H1 (cell line): ENCODE measurements around the gene ACVR2B. TPM values are rescaled to one million over a fixed set of nuclear protein-coding genes. Genes with fewer than 3 reads are reported as not detected.

Experiments
- CTCF ChIA-PET: fragments of 300-600 bp; sonication (Branson Sonifier 250); formaldehyde crosslinking; loops from one replicate; lab custom pipeline; 2021; ENCODE audit not compliant: partially characterized antibody; lab: Charles Lee
- POLR2A ChIA-PET: fragments of 300-600 bp; sonication (Branson Sonifier 250); formaldehyde crosslinking; loops from one replicate; lab custom pipeline; 2021; ENCODE audit warnings: inconsistent platforms; ENCODE audit not compliant: partially characterized antibody; lab: Charles Lee
- DNase-seq, 2 experiments: peaks; one replicate each; pipeline versions ENCODE4 v3.0.0 to v3.0.0-alpha.2; 2010 to 2022; ENCODE audit warnings: low spot score in 2 of 2, low read depth in 1 of 2, mixed read lengths in 1 of 2
- FAIRE-seq: peaks from 2 replicates; lab custom pipeline; 2011; peaks lifted over from hg19 to GRCh38; lab: Jason Lieb, UNC
- H2AFZ ChIP-seq: 2 replicates; pipeline ENCODE4 v1.8.1; 2012; ENCODE audit warnings: low read length, inconsistent platforms
- H2AK5ac ChIP-seq: 2 replicates; pipeline ENCODE4 v1.6.1; 2013; ENCODE audit warnings: low read depth, low read length
- H2BK120ac ChIP-seq: replicated peaks from 2 replicates; pipeline ENCODE3; 2013; ENCODE audit warnings: low read depth, low read length, inconsistent platforms
- H2BK12ac ChIP-seq: 2 replicates; pipeline ENCODE4 v1.6.1; 2013; ENCODE audit warnings: low read depth, low read length
- H2BK15ac ChIP-seq: 2 replicates; pipeline ENCODE4 v1.6.1; 2013; ENCODE audit warnings: low read length
- H2BK20ac ChIP-seq: 2 replicates; pipeline ENCODE4 v1.6.1; 2013; ENCODE audit warnings: low read length
- H2BK5ac ChIP-seq: 2 replicates; pipeline ENCODE4 v1.6.1; 2013; ENCODE audit warnings: low read depth, low read length
- H3K14ac ChIP-seq: 2 replicates; pipeline ENCODE4 v1.6.1; 2013; ENCODE audit warnings: inconsistent platforms; ENCODE audit not compliant: insufficient read length
- H3K18ac ChIP-seq: 2 replicates; pipeline ENCODE4 v1.6.1; 2013; ENCODE audit warnings: low read length; ENCODE audit errors: extremely low read depth
- H3K23ac ChIP-seq: 2 replicates; pipeline ENCODE4 v1.6.1; 2013; ENCODE audit warnings: inconsistent platforms; ENCODE audit not compliant: insufficient read length
- H3K23me2 ChIP-seq: 2 replicates; pipeline ENCODE4 v1.6.1; 2013; ENCODE audit warnings: low read depth, low read length
- H3K27ac ChIP-seq: 2 replicates; pipeline ENCODE4 v1.6.1; 2011; ENCODE audit warnings: low read depth, low read length, inconsistent platforms
- H3K27me3 ChIP-seq, 4 experiments: replicated peaks in 1 of 4; 1 replicate in 1 of 4; 2 replicates in 3 of 4; pipeline versions ENCODE4 v1.6.1 to v1.8.1; 2011 to 2013; ENCODE audit warnings: low read length in 3 of 4, mild to moderate bottlenecking in 3 of 4, inconsistent platforms in 2 of 4, mixed read lengths in 2 of 4, moderate library complexity in 1 of 4; ENCODE audit not compliant: control insufficient read depth in 3 of 4, insufficient read depth in 3 of 4; ENCODE audit errors: extremely low read depth in 1 of 4
- H3K36me3 ChIP-seq, 4 experiments: 2 replicates each; pipeline versions ENCODE4 v1.6.1 to v1.8.1; 2011 to 2013; ENCODE audit warnings: mild to moderate bottlenecking in 4 of 4, low read length in 3 of 4, moderate library complexity in 2 of 4, control low read depth in 1 of 4, inconsistent platforms in 1 of 4; ENCODE audit not compliant: insufficient read depth in 4 of 4, control insufficient read depth in 2 of 4
- H3K4ac ChIP-seq: replicated peaks from 2 replicates; pipeline ENCODE3; 2013; ENCODE audit warnings: low read length, low read depth, mixed read lengths, inconsistent platforms; ENCODE audit not compliant: insufficient read length
- H3K4me1 ChIP-seq, 4 experiments: replicated peaks in 1 of 4; 1 replicate in 1 of 4; 2 replicates in 3 of 4; pipeline versions ENCODE4 v1.6.1 to v1.8.1; 2011 to 2013; ENCODE audit warnings: low read length in 3 of 4, inconsistent platforms in 2 of 4, mixed read lengths in 1 of 4; ENCODE audit not compliant: insufficient read depth in 4 of 4, control insufficient read depth in 3 of 4
- H3K4me2 ChIP-seq, 2 experiments: 2 replicates each; pipeline versions ENCODE4 v1.6.1 to v1.8.1; 2011 to 2013; ENCODE audit warnings: low read depth in 2 of 2, low read length in 2 of 2, control low read depth in 1 of 2, inconsistent platforms in 1 of 2, mild to moderate bottlenecking in 1 of 2; ENCODE audit not compliant: insufficient read depth in 1 of 2
- H3K4me3 ChIP-seq, 4 experiments: fragments of 200-600, 300-600 bp in 1 of 4; sonication (generic), shearing (Covaris generic), sonication (Bioruptor Twin) in 1 of 4; 2 replicates each; pipeline versions ENCODE4 v1.5.1 to v1.8.1; 2011 to 2016; ENCODE audit warnings: low read length in 4 of 4, low read depth in 3 of 4, control low read depth in 2 of 4, inconsistent platforms in 2 of 4, mild to moderate bottlenecking in 2 of 4, mixed read lengths in 1 of 4, moderate library complexity in 1 of 4; ENCODE audit not compliant: insufficient read depth in 2 of 4; ENCODE audit errors: extremely low read depth in 1 of 4
- H3K56ac ChIP-seq: replicated peaks from 2 replicates; pipeline ENCODE3; 2013; ENCODE audit warnings: low read depth, mild to moderate bottlenecking, mixed read lengths, low read length, inconsistent platforms; ENCODE audit not compliant: insufficient read length
- H3K79me1 ChIP-seq: 2 replicates; pipeline ENCODE4 v1.6.1; 2013; ENCODE audit warnings: low read depth, low read length, control low read depth
- H3K79me2 ChIP-seq, 2 experiments: 2 replicates each; pipeline versions ENCODE4 v1.6.1 to v1.8.1; 2012 to 2013; ENCODE audit warnings: low read length in 2 of 2, mild to moderate bottlenecking in 2 of 2, inconsistent platforms in 1 of 2; ENCODE audit not compliant: insufficient read depth in 2 of 2, control insufficient read depth in 1 of 2
- H3K9ac ChIP-seq, 4 experiments: replicated peaks in 1 of 4; 1 replicate in 1 of 4; 2 replicates in 3 of 4; pipeline versions ENCODE4 v1.6.1 to v1.8.1; 2011 to 2013; ENCODE audit warnings: low read depth in 3 of 4, low read length in 3 of 4, control low read depth in 2 of 4, mild to moderate bottlenecking in 2 of 4, moderate library complexity in 2 of 4, inconsistent platforms in 1 of 4; ENCODE audit errors: extremely low read depth in 1 of 4
- H3K9me3 ChIP-seq, 2 experiments: 2 replicates each; pipeline versions ENCODE4 v1.6.1 to v1.8.1; 2012 to 2013; ENCODE audit warnings: mild to moderate bottlenecking in 2 of 2, moderate library complexity in 2 of 2, control low read depth in 1 of 2, inconsistent platforms in 1 of 2, low read depth in 1 of 2, low read length in 1 of 2, mixed read lengths in 1 of 2; ENCODE audit not compliant: insufficient read depth in 2 of 2
- H4K20me1 ChIP-seq, 2 experiments: replicated peaks in 1 of 2; 2 replicates each; pipeline versions ENCODE3 to v1.8.1; 2011 to 2013; ENCODE audit warnings: inconsistent platforms in 2 of 2, low read length in 2 of 2, mild to moderate bottlenecking in 1 of 2; ENCODE audit not compliant: insufficient read depth in 2 of 2, control insufficient read depth in 1 of 2
- H4K5ac ChIP-seq: 2 replicates; pipeline ENCODE4 v1.6.1; 2013; ENCODE audit warnings: low read length, low read depth, mixed read lengths, inconsistent platforms; ENCODE audit not compliant: insufficient read length
- H4K8ac ChIP-seq: 2 replicates; pipeline ENCODE4 v1.8.0; 2013; ENCODE audit warnings: mild to moderate bottlenecking, moderate library complexity, low read length, inconsistent platforms; ENCODE audit not compliant: insufficient read depth; ENCODE audit errors: extremely low read depth
- H4K91ac ChIP-seq: replicated peaks from 2 replicates; pipeline ENCODE3; 2013; ENCODE audit warnings: low read length, mixed read lengths, inconsistent platforms; ENCODE audit not compliant: insufficient read length
- MAFK ChIP-seq: IDR thresholded peaks from 2 replicates; pipeline ENCODE4 v1.6.1; 2012; ENCODE audit warnings: low read depth, mild to moderate bottlenecking, improper control_type of control experiment, low read length
- WGBS, 2 experiments: shearing (Covaris generic) in 1 of 2; methylation state at CpG; one replicate each; pipeline versions ENCODE4 v1.1.6 to v1.1.7; 2013 to 2015; ENCODE audit warnings: low lambda C conversion rate in 2 of 2, mixed read lengths in 2 of 2, inconsistent platforms in 1 of 2, low coverage in 1 of 2, missing lambda C conversion rate in 1 of 2; ENCODE audit not compliant: insufficient replicate concordance in 2 of 2, insufficient coverage in 1 of 2, insufficient read length in 1 of 2; ENCODE audit errors: extremely low coverage in 1 of 2, missing lambda C conversion rate in 1 of 2; 5-methylcytosine and 5-hydroxymethylcytosine counted together
- polyA plus RNA-seq, 7 experiments: library from polyadenylated mRNA; depleted of rRNA in 3 of 7; stranded (reverse) in 5 of 7; unstranded in 2 of 7; fragments of >200 nt in 5 of 7; fragments of 200-250 nt in 2 of 7; gene quantifications; 1 replicate in 5 of 7; 2 replicates in 1 of 7; 4 replicates in 1 of 7; pipeline versions ENCODE4 v1.2.1 to v1.2.3, GENCODE V29; 2011 to 2013; ENCODE audit warnings: missing spikeins in 2 of 7, mixed read lengths in 2 of 7
- total RNA-seq: library from RNA; stranded (reverse); fragmentation: NEBNext Ultra II Directional; extraction: Animal tissue kit (Norgen Biotek cat#: 25700); gene quantifications from 2 replicates; pipeline ENCODE4 v1.2.1, GENCODE V29; 2021

The ACVR2B gene
- total and polyA plus RNA-seq, 2 of the 8 experiments (the other 6 are each of a cell fraction or from before 2014, with no cell fraction given): 24.7 to 109 TPM

GRCh38 chr3:38488949-38489348, 35.3 kb downstream of the ACVR2B start:
- no peak overlapping the region for H2AFZ ChIP-seq
- H2AK5ac ChIP-seq: no peak overlapping the region
- H4K20me1 ChIP-seq: peaks cover 2 to 3% of the 10 kb centered on the region in 2 experiments
- no peak overlapping the region for H3K23ac ChIP-seq
- H3K56ac ChIP-seq: no peak overlapping the region
- no peak for TF ChIP-seq MAFK
- H2BK5ac ChIP-seq: no peak overlapping the region
- H4K91ac ChIP-seq: no peak overlapping the region
- no peak overlapping the region for H4K5ac ChIP-seq
- H3K18ac ChIP-seq: no peak overlapping the region
- no peak overlapping the region for H2BK12ac ChIP-seq
- H3K23me2 ChIP-seq: no peaks in the 10 kb centered on the region
- H3K27me3 ChIP-seq: no peaks in the 10 kb centered on the region
- no peak overlapping the region for H3K4me3 ChIP-seq
- no peak overlapping the region for H4K8ac ChIP-seq
- no peak overlapping the region for H3K14ac ChIP-seq
- ChIA-PET POLR2A (interaction anchor here (1.7 kb wide), 1 partner anchor 33 kb away, joined by 6 read pairs; no protein-coding TSS in a partner anchor), CTCF (interaction anchor here (1.9 to 3.7 kb wide), 3 partner anchors 9 to 162 kb away, joined by 5 to 22 read pairs (median 14); no protein-coding TSS in a partner anchor)
- 0 out of 4 replicates have a peak, but pooled peaks cover 0 to 5% of the 10 kb centered on the region in 2 experiments for H3K79me2 ChIP-seq
- no peak overlapping the region for H2BK20ac ChIP-seq
- H3K4me1 ChIP-seq: no peaks in the 10 kb centered on the region
- no peak overlapping the region for H2BK15ac ChIP-seq
- peaks cover 4% of the 10 kb centered on the region for H3K79me1 ChIP-seq
- no peak overlapping the region for H3K4me2 ChIP-seq
- no peak overlapping the region for H2BK120ac ChIP-seq
- no peak overlapping the region for H3K4ac ChIP-seq
- no peak overlapping the region for H3K9ac ChIP-seq
- H3K36me3 ChIP-seq: peaks cover 2 to 18% (median 13%) of the 10 kb centered on the region in 4 experiments; a peak in 7 of 8 replicates
- WGBS, 2 experiments: 90% methylated on average over 2 of the region's 2 CpGs; no CpG with 5 or more reads in 1 of the 2 experiments
- no peak overlapping the region for H3K27ac ChIP-seq
- FAIRE-seq: no peak
- no peak for DNase-seq
- no peaks in the 10 kb centered on the region for H3K9me3 ChIP-seq
